ENCODE measurements around the gene KIF18B. TPM values are rescaled to one million over a fixed set of nuclear protein-coding genes. Genes with fewer than 3 reads are reported as not detected.

Gene KIF18B
- total and polyA plus RNA-seq, 2 of the 13 experiments (the other 11 are each of a cell fraction or from before 2014, with no cell fraction given): 15.2 to 15.3 TPM

GRCh38 chr17:44899074-44899782 lies 48.3 kb downstream of the KIF18B start, which contains the start of gene EFTUD2 (continued):
- TF ChIP-seq TP53 (CRISPR knock-in tag; conservative IDR thresholded peaks at IDR 0.05): peak; percentile 75; the same call in 1 of the 2 replicates
- no peak for TF ChIP-seq SNAI1 (CRISPR knock-in tag; IDR thresholded peaks at IDR 0.05; ENCODE audit: borderline replicate concordance)
- TF ChIP-seq, protein P1, sequence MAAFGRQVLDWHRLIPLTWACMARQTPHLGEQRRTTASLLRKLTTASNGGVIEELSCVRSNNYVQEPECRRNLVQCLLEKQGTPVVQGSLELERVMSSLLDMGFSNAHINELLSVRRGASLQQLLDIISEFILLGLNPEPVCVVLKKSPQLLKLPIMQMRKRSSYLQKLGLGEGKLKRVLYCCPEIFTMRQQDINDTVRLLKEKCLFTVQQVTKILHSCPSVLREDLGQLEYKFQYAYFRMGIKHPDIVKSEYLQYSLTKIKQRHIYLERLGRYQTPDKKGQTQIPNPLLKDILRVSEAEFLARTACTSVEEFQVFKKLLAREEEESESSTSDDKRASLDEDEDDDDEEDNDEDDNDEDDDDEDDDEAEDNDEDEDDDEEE (CRISPR knock-in tag; IDR thresholded peaks at IDR 0.05): peak; percentile 95; the same call in 1 of the 2 replicates
- TF ChIP-seq ZNF691 (CRISPR knock-in tag; IDR thresholded peaks at IDR 0.05; ENCODE audit: borderline replicate concordance, low read depth): peak; percentile 97
- TF ChIP-seq ZNF33B (CRISPR knock-in tag; IDR thresholded peaks at IDR 0.05): peak; percentile 11; the same call in 1 of the 2 replicates
- TF ChIP-seq ZNF501 (CRISPR knock-in tag; IDR thresholded peaks at IDR 0.05): peak; percentile 99
- TF ChIP-seq MED1 (CRISPR knock-in tag; IDR thresholded peaks at IDR 0.05): peak; percentile 79
- peak; percentile 51; the same call in 1 of the 2 replicates for TF ChIP-seq RAD21 (CRISPR knock-in tag; IDR thresholded peaks at IDR 0.05)
- TF ChIP-seq TMF1 (CRISPR knock-in tag; IDR thresholded peaks at IDR 0.05; ENCODE audit: low read depth): peak; percentile 97
- TF ChIP-seq MAFG (CRISPR knock-in tag; IDR thresholded peaks at IDR 0.05): no peak
- TF ChIP-seq ZFP90 (CRISPR knock-in tag; IDR thresholded peaks at IDR 0.05; ENCODE audit: borderline replicate concordance): no peak
- TF ChIP-seq HMG20A (CRISPR knock-in tag; IDR thresholded peaks at IDR 0.05; ENCODE audit: borderline replicate concordance): peak; percentile 33
- peak; percentile 82 for TF ChIP-seq TSC22D2 (CRISPR knock-in tag; IDR thresholded peaks at IDR 0.05; ENCODE audit: borderline replicate concordance)
- TF ChIP-seq SMAD1 (CRISPR knock-in tag; IDR thresholded peaks at IDR 0.05; ENCODE audit: borderline replicate concordance, low read depth): peak; percentile 91; the same call in 1 of the 2 replicates
- TF ChIP-seq MXI1 (IDR thresholded peaks at IDR 0.05; ENCODE audit: borderline replicate concordance, low read depth, low read length): peak; percentile 94
- TF ChIP-seq ZNF24 (IDR thresholded peaks at IDR 0.05): 0 out of 2 replicates have a peak, but pooled peaks have one; percentile 64
- TF ChIP-seq, protein P2, sequence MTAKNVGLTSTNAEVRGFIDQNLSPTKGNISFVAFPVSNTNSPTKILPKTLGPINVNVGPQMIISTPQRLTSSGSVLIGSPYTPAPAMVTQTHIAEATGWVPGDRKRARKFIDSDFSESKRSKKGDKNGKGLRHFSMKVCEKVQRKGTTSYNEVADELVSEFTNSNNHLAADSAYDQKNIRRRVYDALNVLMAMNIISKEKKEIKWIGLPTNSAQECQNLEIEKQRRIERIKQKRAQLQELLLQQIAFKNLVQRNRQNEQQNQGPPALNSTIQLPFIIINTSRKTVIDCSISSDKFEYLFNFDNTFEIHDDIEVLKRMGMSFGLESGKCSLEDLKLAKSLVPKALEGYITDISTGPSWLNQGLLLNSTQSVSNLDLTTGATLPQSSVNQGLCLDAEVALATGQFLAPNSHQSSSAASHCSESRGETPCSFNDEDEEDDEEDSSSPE (CRISPR knock-in tag; IDR thresholded peaks at IDR 0.05): peak; percentile 76
- TF ChIP-seq SRSF9 (IDR thresholded peaks at IDR 0.05; ENCODE audit: borderline replicate concordance, insufficient read depth, low read depth, low read length, poor library complexity, severe bottlenecking): no peak
- TF ChIP-seq, protein P3, sequence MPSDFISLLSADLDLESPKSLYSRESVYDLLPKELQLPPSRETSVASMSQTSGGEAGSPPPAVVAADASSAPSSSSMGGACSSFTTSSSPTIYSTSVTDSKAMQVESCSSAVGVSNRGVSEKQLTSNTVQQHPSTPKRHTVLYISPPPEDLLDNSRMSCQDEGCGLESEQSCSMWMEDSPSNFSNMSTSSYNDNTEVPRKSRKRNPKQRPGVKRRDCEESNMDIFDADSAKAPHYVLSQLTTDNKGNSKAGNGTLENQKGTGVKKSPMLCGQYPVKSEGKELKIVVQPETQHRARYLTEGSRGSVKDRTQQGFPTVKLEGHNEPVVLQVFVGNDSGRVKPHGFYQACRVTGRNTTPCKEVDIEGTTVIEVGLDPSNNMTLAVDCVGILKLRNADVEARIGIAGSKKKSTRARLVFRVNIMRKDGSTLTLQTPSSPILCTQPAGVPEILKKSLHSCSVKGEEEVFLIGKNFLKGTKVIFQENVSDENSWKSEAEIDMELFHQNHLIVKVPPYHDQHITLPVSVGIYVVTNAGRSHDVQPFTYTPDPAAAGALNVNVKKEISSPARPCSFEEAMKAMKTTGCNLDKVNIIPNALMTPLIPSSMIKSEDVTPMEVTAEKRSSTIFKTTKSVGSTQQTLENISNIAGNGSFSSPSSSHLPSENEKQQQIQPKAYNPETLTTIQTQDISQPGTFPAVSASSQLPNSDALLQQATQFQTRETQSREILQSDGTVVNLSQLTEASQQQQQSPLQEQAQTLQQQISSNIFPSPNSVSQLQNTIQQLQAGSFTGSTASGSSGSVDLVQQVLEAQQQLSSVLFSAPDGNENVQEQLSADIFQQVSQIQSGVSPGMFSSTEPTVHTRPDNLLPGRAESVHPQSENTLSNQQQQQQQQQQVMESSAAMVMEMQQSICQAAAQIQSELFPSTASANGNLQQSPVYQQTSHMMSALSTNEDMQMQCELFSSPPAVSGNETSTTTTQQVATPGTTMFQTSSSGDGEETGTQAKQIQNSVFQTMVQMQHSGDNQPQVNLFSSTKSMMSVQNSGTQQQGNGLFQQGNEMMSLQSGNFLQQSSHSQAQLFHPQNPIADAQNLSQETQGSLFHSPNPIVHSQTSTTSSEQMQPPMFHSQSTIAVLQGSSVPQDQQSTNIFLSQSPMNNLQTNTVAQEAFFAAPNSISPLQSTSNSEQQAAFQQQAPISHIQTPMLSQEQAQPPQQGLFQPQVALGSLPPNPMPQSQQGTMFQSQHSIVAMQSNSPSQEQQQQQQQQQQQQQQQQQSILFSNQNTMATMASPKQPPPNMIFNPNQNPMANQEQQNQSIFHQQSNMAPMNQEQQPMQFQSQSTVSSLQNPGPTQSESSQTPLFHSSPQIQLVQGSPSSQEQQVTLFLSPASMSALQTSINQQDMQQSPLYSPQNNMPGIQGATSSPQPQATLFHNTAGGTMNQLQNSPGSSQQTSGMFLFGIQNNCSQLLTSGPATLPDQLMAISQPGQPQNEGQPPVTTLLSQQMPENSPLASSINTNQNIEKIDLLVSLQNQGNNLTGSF (CRISPR knock-in tag; IDR thresholded peaks at IDR 0.05): peak; percentile 75; the same call in 1 of the 2 replicates
- no peak for TF ChIP-seq CENPX (CRISPR knock-in tag; IDR thresholded peaks at IDR 0.05)
- TF ChIP-seq ZNF782 (CRISPR knock-in tag; IDR thresholded peaks at IDR 0.05; ENCODE audit: borderline replicate concordance): peak; percentile 88; the same call in 1 of the 2 replicates
